Activated naive CD8-positive, alpha-beta T cell treated with anti-CD3 and anti-CD28 coated beads for 36 hours (primary cell): ENCODE results near the gene WDR90. TPM values are rescaled to one million over a fixed set of nuclear protein-coding genes. Genes with fewer than 3 reads are reported as not detected.
"Not testable (repeated sequence)": the region's sequence is repeated elsewhere in the genome, so short reads cannot be mapped to it uniquely, and the experiment has no call there.

Source experiments
- DNase-seq: peaks from one replicate; pipeline ENCODE4 v3.0.0; 2021
- H3K27ac Mint-ChIP-seq: one replicate; pipeline ENCODE4 v1.8.0; 2022; ENCODE audit warnings: mild to moderate bottlenecking, moderate library complexity, mixed read lengths
- H3K27me3 Mint-ChIP-seq: one replicate; pipeline ENCODE4 v1.8.0; 2022; ENCODE audit warnings: mild to moderate bottlenecking, mixed read lengths
- H3K36me3 Mint-ChIP-seq: one replicate; pipeline ENCODE4 v1.8.0; 2021; ENCODE audit warnings: mild to moderate bottlenecking, mixed read lengths
- H3K4me1 Mint-ChIP-seq: one replicate; pipeline ENCODE4 v1.8.0; 2021; ENCODE audit warnings: mixed read lengths
- H3K4me3 Mint-ChIP-seq: one replicate; pipeline ENCODE4 v1.8.0; 2022; ENCODE audit warnings: mild to moderate bottlenecking, moderate library complexity, mixed read lengths
- H3K9me3 Mint-ChIP-seq: one replicate; pipeline ENCODE4 v1.8.0; 2022; ENCODE audit warnings: mixed read lengths
- total RNA-seq, 2 experiments: library from RNA; stranded (reverse); gene quantifications; one replicate each; pipeline ENCODE4 v1.2.3, GENCODE V29; 2021

WDR90 gene
- total RNA-seq, 2 experiments from 2014 or later = 84.5 to 86.0 TPM

DNA sequence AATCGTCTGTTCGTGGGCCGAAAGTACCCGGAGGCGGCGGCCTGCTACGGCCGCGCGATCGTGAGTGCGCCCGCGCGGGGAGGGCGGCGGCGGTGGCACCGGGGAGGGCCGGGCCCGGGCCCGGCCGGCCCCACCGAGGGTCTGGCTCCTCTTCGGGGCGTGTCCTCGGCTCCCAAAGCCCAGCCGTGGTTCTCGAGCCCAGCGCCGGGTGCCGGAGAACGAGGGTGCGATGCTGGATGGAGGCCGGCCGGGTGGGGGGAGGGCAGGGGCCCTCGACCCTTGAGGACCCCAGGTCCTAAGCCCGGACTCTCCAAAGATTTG is 31.4 kb downstream of the WDR90 start:
- H3K27me3 Mint-ChIP-seq = no peaks in the 10 kb centered on the region
- no peaks in the 10 kb centered on the region for H3K9me3 Mint-ChIP-seq
- DNase-seq = no peak
- peak overlapping the region; percentile 84 for H3K4me3 Mint-ChIP-seq
- H3K36me3 Mint-ChIP-seq = peaks cover 20% of the 10 kb centered on the region
- H3K4me1 Mint-ChIP-seq = peaks cover 17% of the 10 kb centered on the region
- H3K27ac Mint-ChIP-seq = peak overlapping the region; percentile 38

GRCh38 chr16:680967-681745 is 32.0 kb downstream of the WDR90 start:
- no peaks in the 10 kb centered on the region for H3K27me3 Mint-ChIP-seq
- peaks cover 17% of the 10 kb centered on the region for H3K4me1 Mint-ChIP-seq
- peaks cover 22% of the 10 kb centered on the region for H3K36me3 Mint-ChIP-seq
- DNase-seq = no peak
- H3K27ac Mint-ChIP-seq = peak overlapping the region; percentile 45
- H3K4me3 Mint-ChIP-seq = peak overlapping the region; percentile 84
- H3K9me3 Mint-ChIP-seq = no peaks in the 10 kb centered on the region

- peak overlapping the region; percentile 84 for H3K4me3 Mint-ChIP-seq
- peaks cover 22% of the 10 kb centered on the region for H3K36me3 Mint-ChIP-seq
- H3K9me3 Mint-ChIP-seq = no peaks in the 10 kb centered on the region
- no peak for DNase-seq
- H3K27ac Mint-ChIP-seq = no peak overlapping the region
- H3K27me3 Mint-ChIP-seq = no peaks in the 10 kb centered on the region
- H3K4me1 Mint-ChIP-seq = peaks cover 17% of the 10 kb centered on the region
These were observed 32.7 kb downstream of the WDR90 start for GRCh38 chr16:681746-682427.

GRCh38 chr16:682493-683395 is 33.6 kb downstream of the WDR90 start:
- Mint-ChIP-seq H3K4me1 (peaks cover 17% of the 10 kb centered on the region), H3K4me3 (peak overlapping the region; percentile 81), H3K9me3 (no peaks in the 10 kb centered on the region), H3K27ac (peak overlapping the region; percentile 75), H3K27me3 (no peaks in the 10 kb centered on the region), H3K36me3 (peaks cover 22% of the 10 kb centered on the region)
- DNase-seq = no peak

- Mint-ChIP-seq H3K4me3 (peak overlapping the region; percentile 81), H3K27ac (peak overlapping the region; percentile 75), H3K4me1 (peaks cover 18% of the 10 kb centered on the region), H3K27me3 (no peaks in the 10 kb centered on the region), H3K36me3 (peaks cover 22% of the 10 kb centered on the region), H3K9me3 (no peaks in the 10 kb centered on the region)
- no peak for DNase-seq
These were observed 34.4 kb downstream of the WDR90 start for GRCh38 chr16:683396-684070.

DNA sequence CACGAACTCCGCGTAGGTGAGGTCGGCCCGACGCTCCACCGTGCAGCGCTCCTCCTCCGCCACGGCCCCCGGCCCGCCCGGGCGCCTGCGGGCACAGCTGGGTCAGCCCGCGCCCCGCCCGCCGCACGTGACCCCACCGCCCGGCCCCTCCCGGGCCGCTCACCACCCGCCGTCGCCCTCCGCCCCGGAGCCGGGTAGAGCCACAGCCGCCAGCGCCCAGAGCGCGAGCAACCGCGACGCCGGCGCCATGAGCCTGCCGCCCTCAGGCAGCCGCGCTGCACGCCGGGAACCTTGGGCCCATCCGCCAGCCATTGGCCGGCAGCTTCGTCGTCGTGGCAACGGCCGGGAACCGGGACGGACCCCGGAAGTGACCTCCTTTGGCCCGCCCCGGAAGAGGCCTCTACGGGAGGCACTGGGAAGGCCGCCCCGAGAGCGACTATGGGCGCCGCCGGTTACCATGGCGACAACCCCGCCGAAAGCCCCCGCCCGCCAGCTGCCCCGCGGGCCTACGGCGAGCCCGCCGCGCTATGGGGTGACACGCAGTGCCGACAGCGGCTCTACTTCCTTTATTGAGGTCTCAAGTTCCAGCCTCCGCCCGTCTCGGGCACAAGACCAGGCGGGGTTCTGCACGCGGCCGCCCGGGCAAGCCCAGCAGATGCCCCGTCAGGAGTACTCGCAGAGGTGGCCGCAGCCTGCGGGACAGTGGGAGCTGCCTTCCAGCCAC is 35.1 kb downstream of the WDR90 start, which contains the start of gene JMJD8:
JMJD8 (minus strand) TSS at position 264 of the 724 bp plus-strand sequence; CDS start at position 249, 15 bp downstream.
- no peaks in the 10 kb centered on the region for H3K27me3 Mint-ChIP-seq
- H3K9me3 Mint-ChIP-seq = no peaks in the 10 kb centered on the region
- H3K4me1 Mint-ChIP-seq = peaks cover 22% of the 10 kb centered on the region
- H3K4me3 Mint-ChIP-seq = peak within 1 kb of the TSS; percentile 81
- H3K36me3 Mint-ChIP-seq = peaks cover 22% of the 10 kb centered on the region
- DNase-seq = peak; percentile 99
- H3K27ac Mint-ChIP-seq = peak within 1 kb of the TSS; percentile 75

- Mint-ChIP-seq H3K36me3 (peaks cover 22% of the 10 kb centered on the region), H3K9me3 (no peaks in the 10 kb centered on the region), H3K27me3 (no peaks in the 10 kb centered on the region), H3K4me1 (peaks cover 24% of the 10 kb centered on the region), H3K27ac (no peak overlapping the region), H3K4me3 (no peak overlapping the region)
- DNase-seq = no peak
These were observed 36.0 kb downstream of the WDR90 start for GRCh38 chr16:684961-685696.

DNA sequence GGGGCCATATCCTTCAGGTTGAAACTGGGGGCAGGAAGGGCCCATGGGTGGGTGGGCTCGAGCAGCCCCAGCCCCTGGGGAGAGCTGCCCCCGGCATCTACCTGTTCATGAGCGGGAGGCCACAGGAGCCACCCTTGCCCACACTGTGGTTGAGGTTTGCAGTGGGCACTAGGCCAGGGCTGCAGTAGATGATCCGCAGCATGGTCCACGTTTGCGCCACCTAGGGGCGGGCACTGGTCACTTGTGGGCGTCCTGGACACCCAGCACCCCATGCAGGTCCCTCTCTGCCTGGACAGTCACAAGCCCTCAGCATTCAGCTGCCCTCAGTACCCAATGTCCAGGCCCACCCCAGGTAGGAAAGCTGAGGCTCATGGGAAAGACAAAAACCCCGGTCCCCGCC is 36.8 kb downstream of the WDR90 start:
- Mint-ChIP-seq H3K4me1 (peaks cover 24% of the 10 kb centered on the region), H3K27ac (no peak overlapping the region), H3K27me3 (no peaks in the 10 kb centered on the region), H3K9me3 (no peaks in the 10 kb centered on the region), H3K4me3 (peak overlapping the region; percentile 14), H3K36me3 (peaks cover 22% of the 10 kb centered on the region)
- DNase-seq = no peak

DNA sequence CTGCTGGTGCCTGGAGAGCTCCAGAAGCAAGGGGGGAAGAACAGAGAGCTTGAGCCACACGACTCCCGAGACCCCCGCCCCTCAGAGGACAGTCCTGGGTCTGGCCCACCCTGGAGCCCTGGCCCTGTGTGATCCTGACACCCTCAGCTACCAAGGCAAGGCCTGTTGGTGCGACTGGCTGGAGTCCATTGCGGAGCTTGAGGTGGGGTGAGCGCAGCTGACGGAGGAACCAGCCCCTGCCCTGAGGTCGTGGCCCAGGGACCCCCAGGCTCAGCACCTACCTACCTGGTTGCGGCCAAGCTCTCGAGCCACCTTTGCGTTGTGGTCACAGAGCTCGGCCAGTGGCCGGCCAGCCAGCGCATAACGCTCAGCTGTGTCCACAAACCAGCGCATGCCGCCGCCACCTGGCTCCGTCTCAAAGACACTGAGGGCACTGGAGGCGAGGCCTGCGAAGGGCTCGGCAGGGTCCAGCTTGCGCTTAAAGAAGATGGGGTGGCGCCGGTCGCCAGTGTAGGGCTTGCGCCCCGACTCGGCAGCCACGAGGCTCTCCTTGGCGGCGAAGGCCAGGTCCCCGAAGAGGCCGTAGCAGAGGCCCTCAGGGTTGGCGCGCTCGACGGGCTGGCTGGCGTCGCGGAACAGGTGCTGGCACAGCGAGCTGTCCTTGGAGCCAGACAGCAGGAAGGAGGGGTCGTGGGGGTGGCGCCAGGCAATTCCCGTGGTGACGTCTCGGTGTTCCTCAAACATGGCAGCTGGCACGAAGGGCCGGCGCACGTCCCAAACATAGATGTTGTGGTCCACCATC is 37.5 kb downstream of the WDR90 start:
- H3K27me3 Mint-ChIP-seq = no peaks in the 10 kb centered on the region
- H3K9me3 Mint-ChIP-seq = no peaks in the 10 kb centered on the region
- H3K27ac Mint-ChIP-seq = no peak overlapping the region
- no peak overlapping the region for H3K4me3 Mint-ChIP-seq
- DNase-seq = no peak
- peaks cover 17% of the 10 kb centered on the region for H3K36me3 Mint-ChIP-seq
- H3K4me1 Mint-ChIP-seq = peaks cover 18% of the 10 kb centered on the region

DNA sequence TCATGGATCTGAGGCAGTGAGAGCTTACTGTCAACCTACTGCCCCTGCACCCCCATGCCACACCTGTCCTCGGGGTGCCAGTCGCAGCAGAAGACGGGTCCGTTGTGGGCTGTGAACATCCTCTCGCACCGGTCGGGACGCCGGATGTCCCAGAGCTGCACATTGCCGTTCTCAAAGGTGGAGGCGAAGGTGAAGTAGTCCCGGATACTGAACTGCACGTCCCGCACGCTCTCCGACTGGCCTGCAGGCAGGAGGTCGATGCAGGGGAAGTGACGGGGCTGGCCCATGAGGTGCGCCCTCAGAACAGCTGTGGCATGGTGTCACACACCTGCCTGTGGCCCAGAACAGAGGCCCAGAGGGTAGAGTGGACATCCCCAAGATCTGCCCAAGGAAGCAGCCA is 38.3 kb downstream of the WDR90 start:
- no peak overlapping the region for H3K27ac Mint-ChIP-seq
- peaks cover 11% of the 10 kb centered on the region for H3K36me3 Mint-ChIP-seq
- H3K4me1 Mint-ChIP-seq = peaks cover 12% of the 10 kb centered on the region
- no peak for DNase-seq
- H3K9me3 Mint-ChIP-seq = no peaks in the 10 kb centered on the region
- no peaks in the 10 kb centered on the region for H3K27me3 Mint-ChIP-seq
- no peak overlapping the region for H3K4me3 Mint-ChIP-seq

- DNase-seq = no peak
- H3K27ac Mint-ChIP-seq = peak overlapping the region; percentile 87
- no peaks in the 10 kb centered on the region for H3K9me3 Mint-ChIP-seq
- H3K36me3 Mint-ChIP-seq = peaks cover 2% of the 10 kb centered on the region
- H3K4me3 Mint-ChIP-seq = peak overlapping the region; percentile 90
- peaks cover 11% of the 10 kb centered on the region for H3K4me1 Mint-ChIP-seq
- peaks cover 5% of the 10 kb centered on the region for H3K27me3 Mint-ChIP-seq
These were observed 40.2 kb downstream of the WDR90 start for GRCh38 chr16:689175-689897.

- Mint-ChIP-seq H3K4me1 (peaks cover 13% of the 10 kb centered on the region), H3K4me3 (peak overlapping the region; percentile 90)
- H3K36me3 Mint-ChIP-seq, H3K9me3 Mint-ChIP-seq, H3K27ac Mint-ChIP-seq, H3K27me3 Mint-ChIP-seq, DNase-seq: not testable (repeated sequence)
These were observed 42.1 kb downstream of the WDR90 start for GRCh38 chr16:691242-691641.
